SK-N-SH treated with all-trans-retinoic acid at 6 μM for 48 hours (cell line): Measurements from ENCODE around the gene SCD5.

Experiments used
- CSDC2 ChIP-seq: fragments of 250-450 bp; sonication (Bioruptor Pico); IDR thresholded peaks from 2 replicates; pipeline ENCODE4 v1.5.0; 2020; ENCODE audit warnings: mild to moderate bottlenecking, moderate library complexity
- TOX ChIP-seq: fragments of 250-450 bp; sonication (Bioruptor Pico); IDR thresholded peaks from 2 replicates; pipeline ENCODE4 v1.8.0; 2021; ENCODE audit warnings: mild to moderate bottlenecking, moderate library complexity, borderline replicate concordance

DNA sequence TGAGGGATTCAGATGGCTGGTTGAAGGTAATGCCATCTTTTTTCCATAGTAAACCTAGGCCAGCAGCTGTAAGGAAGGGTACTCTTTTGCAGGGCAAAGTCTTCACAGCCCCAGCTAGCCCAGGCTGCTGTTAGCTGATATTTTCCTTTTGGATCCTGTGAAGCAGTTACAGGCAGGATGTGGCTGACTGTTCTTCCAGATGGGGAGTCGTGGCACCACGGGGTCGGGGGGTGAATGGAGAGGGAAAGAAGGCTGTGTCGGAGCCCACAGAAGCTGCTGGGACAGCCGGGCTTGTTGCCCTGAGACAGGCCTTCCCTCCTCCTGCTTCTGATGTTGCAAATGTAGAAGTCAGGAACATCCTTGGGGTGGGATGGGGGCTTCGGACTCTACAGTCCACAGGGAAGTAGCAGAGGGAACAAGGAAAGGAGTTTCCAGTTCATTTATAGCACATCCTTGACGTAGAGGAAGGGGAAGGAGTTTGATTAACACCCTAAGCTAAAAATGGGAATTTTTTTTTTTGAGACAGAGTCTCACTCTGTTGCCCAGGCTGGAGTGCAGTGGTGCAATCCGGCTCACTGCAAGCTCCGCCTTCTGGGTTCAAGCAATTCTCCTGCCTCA is 172.2 kb downstream of the SCD5 start:
- no peak for TF ChIP-seq CSDC2 (CRISPR knock-in tag)
- TF ChIP-seq TOX (CRISPR knock-in tag) = no peak
